Vagina (tissue), 2 donors: Measurements from ENCODE around the gene PIWIL4.
"Not testable (repeated sequence)": the region's sequence is repeated elsewhere in the genome, so short reads cannot be mapped to it uniquely, and the experiment has no call there.

Source experiments
- CTCF ChIP-seq, 3 experiments: fragments of 450-650 bp in 2 of 3; fragments of 200-600 bp in 1 of 3; sonication (generic) in 1 of 3; IDR thresholded peaks; one replicate each; pipeline ENCODE4 v1.5.1; 2017 to 2019; ENCODE audit warnings: antibody characterized with exemption in 3 of 3, mild to moderate bottlenecking in 2 of 3, moderate library complexity in 2 of 3
- POLR2A ChIP-seq, 2 donors: fragments of 450-650 bp; IDR thresholded peaks; one replicate each; pipeline ENCODE4 v1.6.1; 2017; ENCODE audit warnings: antibody characterized with exemption in 2 of 2, mild to moderate bottlenecking in 2 of 2, moderate library complexity in 2 of 2
- POLR2AphosphoS5 ChIP-seq, 2 donors: sonication (generic); formaldehyde crosslinking; IDR thresholded peaks; one replicate each; pipeline ENCODE4 v1.9.0; 2017; ENCODE audit warnings: antibody characterized with exemption in 2 of 2, mild to moderate bottlenecking in 2 of 2, low read depth in 1 of 2; ENCODE audit not compliant: insufficient read depth in 1 of 2

GRCh38 chr11:94572975-94573374, 5.8 kb downstream of the PIWIL4 start:
- TF ChIP-seq POLR2AphosphoS5 (IDR thresholded peaks at IDR 0.05; ENCODE audit: insufficient read depth in 1 of 2, low read depth in 1 of 2); CTCF (IDR thresholded peaks at IDR 0.05); POLR2A (IDR thresholded peaks at IDR 0.05): not testable (repeated sequence)
